CMK (cell line): ENCODE results near the gene SLC5A9.
"Not testable (repeated sequence)": the region's sequence is repeated elsewhere in the genome, so short reads cannot be mapped to it uniquely, and the experiment has no call there.

ENCODE experiments used
- DNase-seq: peaks from one replicate; pipeline ENCODE4 v3.0.0-alpha.2; 2010; ENCODE audit warnings: low read depth

SLC5A9 gene

GRCh38 chr1:48214366-48214765, 8.2 kb upstream of the SLC5A9 start:
- not testable (repeated sequence) for DNase-seq

GRCh38 chr1:48214820-48215219, 7.7 kb upstream of the SLC5A9 start:
- no peak for DNase-seq

GRCh38 chr1:48215222-48215621, 7.3 kb upstream of the SLC5A9 start:
- DNase-seq, result no peak

GRCh38 chr1:48215889-48216288, 6.6 kb upstream of the SLC5A9 start:
- DNase-seq, result no peak

- no peak for DNase-seq
These were observed 6.2 kb upstream of the SLC5A9 start for GRCh38 chr1:48216313-48216712.

- no peak for DNase-seq
These were observed 5.6 kb upstream of the SLC5A9 start for GRCh38 chr1:48216941-48217340.

- DNase-seq, result no peak
These were observed 4.7 kb upstream of the SLC5A9 start for GRCh38 chr1:48217856-48218255.

GRCh38 chr1:48219803-48220202, 2.7 kb upstream of the SLC5A9 start:
- DNase-seq, result no peak

- DNase-seq, result no peak
These were observed 1.4 kb upstream of the SLC5A9 start for GRCh38 chr1:48221122-48221521.

GRCh38 chr1:48221657-48222056, 859 bp upstream of the SLC5A9 start:
- no peak for DNase-seq

- DNase-seq, result no peak
These were observed 1.1 kb downstream of the SLC5A9 start for GRCh38 chr1:48223366-48224240.

GRCh38 chr1:48224791-48225190, 2.3 kb downstream of the SLC5A9 start:
- no peak for DNase-seq

GRCh38 chr1:48225579-48225978, 3.1 kb downstream of the SLC5A9 start:
- no peak for DNase-seq

- no peak for DNase-seq
These were observed 4.9 kb downstream of the SLC5A9 start for GRCh38 chr1:48227165-48228013.

- DNase-seq, result no peak
These were observed 5.6 kb downstream of the SLC5A9 start for GRCh38 chr1:48228156-48228555.

- no peak for DNase-seq
These were observed 6.8 kb downstream of the SLC5A9 start for GRCh38 chr1:48229317-48229716.

GRCh38 chr1:48230236-48230635, 7.7 kb downstream of the SLC5A9 start:
- DNase-seq, result no peak

GRCh38 chr1:48232722-48233121, 10.2 kb downstream of the SLC5A9 start:
- no peak for DNase-seq

GRCh38 chr1:48233666-48234485, 11.4 kb downstream of the SLC5A9 start:
- DNase-seq, result no peak

GRCh38 chr1:48235652-48236051, 13.1 kb downstream of the SLC5A9 start:
- DNase-seq, result no peak

- no peak for DNase-seq
These were observed 14.4 kb downstream of the SLC5A9 start for GRCh38 chr1:48236716-48237470.
